T-helper 1 cell treated with Interleukin-12 subunit alpha and Interleukin-12 subunit beta and Interleukin-4 antibody, amounts not matched to agents 30 μg/mL and 1 μg/mL, for 36 hours (primary cell): ENCODE data around the gene CRACR2A.
A peak's percentile ranks its signal among the peaks of the same experiment; 100 is the strongest.

Experiments used
- H3K27ac Mint-ChIP-seq: one replicate; pipeline ENCODE4 v1.8.0; 2021; ENCODE audit warnings: mild to moderate bottlenecking, mixed read lengths
- H3K27me3 Mint-ChIP-seq: one replicate; pipeline ENCODE4 v1.8.0; 2021; ENCODE audit warnings: low read depth, mixed read lengths
- H3K36me3 Mint-ChIP-seq: one replicate; pipeline ENCODE4 v1.8.0; 2021; ENCODE audit warnings: low read depth, mixed read lengths
- H3K4me1 Mint-ChIP-seq: one replicate; pipeline ENCODE4 v1.8.0; 2021; ENCODE audit warnings: low read depth, mixed read lengths
- H3K4me3 Mint-ChIP-seq: one replicate; pipeline ENCODE4 v1.8.0; 2021; ENCODE audit warnings: mild to moderate bottlenecking, moderate library complexity, mixed read lengths
- H3K9me3 Mint-ChIP-seq: one replicate; pipeline ENCODE4 v1.8.0; 2021; ENCODE audit warnings: mixed read lengths

Gene CRACR2A

GRCh38 chr12:3744229-3744901, 8.5 kb downstream of the CRACR2A start:
- Mint-ChIP-seq H3K27ac (peak overlapping the region; percentile 82), H3K4me3 (no peak overlapping the region), H3K9me3 (no peaks in the 10 kb centered on the region), H3K36me3 (peaks cover 50% of the 10 kb centered on the region), H3K4me1 (peaks cover 54% of the 10 kb centered on the region), H3K27me3 (no peaks in the 10 kb centered on the region)

- Mint-ChIP-seq H3K27ac (peak overlapping the region; percentile 82), H3K36me3 (peaks cover 47% of the 10 kb centered on the region)
Measured at GRCh38 chr12:3743803-3744202, 9.1 kb downstream of the CRACR2A start.

DNA sequence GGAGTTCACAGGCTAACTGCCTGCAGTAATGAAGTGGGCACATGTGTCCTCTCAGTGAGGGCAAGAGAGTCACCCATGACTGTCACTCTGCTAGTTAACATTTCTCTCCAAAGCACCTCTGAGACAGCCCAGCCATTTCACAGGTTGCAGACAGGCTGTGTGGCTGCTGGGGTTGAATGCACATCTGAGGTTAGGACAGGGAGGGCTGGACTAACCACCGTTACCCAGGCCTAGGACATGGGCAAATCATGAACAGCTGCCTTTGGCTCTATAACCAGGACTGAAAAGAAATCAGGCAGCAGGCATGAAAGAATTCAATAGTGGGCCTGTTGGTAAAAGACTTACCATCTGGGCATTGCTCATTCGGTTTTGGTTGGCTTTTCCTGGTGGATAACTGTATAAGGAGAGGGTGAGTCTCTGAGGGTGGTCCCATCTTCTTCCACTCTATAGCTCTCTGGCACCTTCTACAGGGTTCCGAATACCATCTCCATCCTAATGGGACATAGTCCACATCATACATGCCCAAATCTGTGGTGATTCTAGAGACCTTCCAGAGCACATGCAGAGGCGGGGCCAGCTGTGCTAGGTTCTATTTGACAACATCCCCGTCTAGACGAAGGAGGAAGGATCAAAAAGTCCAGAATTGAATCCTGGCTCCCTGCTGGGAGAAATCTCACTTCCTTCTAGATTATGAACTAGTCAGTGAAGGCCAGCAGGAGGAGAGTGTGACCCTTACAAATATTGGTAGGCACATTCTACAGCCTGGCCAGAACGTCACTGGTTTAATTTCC, 10.8 kb downstream of the CRACR2A start:
- Mint-ChIP-seq H3K4me3 (no peak overlapping the region), H3K27me3 (no peaks in the 10 kb centered on the region), H3K4me1 (peaks cover 41% of the 10 kb centered on the region), H3K36me3 (peaks cover 48% of the 10 kb centered on the region), H3K9me3 (no peaks in the 10 kb centered on the region), H3K27ac (peak overlapping the region; percentile 5)

More at GRCh38 chr12:3743803-3744202, 9.1 kb downstream of the CRACR2A start:
- Mint-ChIP-seq H3K9me3 (no peaks in the 10 kb centered on the region), H3K27me3 (no peaks in the 10 kb centered on the region), H3K4me1 (peaks cover 48% of the 10 kb centered on the region), H3K4me3 (peak overlapping the region; percentile 41)

DNA sequence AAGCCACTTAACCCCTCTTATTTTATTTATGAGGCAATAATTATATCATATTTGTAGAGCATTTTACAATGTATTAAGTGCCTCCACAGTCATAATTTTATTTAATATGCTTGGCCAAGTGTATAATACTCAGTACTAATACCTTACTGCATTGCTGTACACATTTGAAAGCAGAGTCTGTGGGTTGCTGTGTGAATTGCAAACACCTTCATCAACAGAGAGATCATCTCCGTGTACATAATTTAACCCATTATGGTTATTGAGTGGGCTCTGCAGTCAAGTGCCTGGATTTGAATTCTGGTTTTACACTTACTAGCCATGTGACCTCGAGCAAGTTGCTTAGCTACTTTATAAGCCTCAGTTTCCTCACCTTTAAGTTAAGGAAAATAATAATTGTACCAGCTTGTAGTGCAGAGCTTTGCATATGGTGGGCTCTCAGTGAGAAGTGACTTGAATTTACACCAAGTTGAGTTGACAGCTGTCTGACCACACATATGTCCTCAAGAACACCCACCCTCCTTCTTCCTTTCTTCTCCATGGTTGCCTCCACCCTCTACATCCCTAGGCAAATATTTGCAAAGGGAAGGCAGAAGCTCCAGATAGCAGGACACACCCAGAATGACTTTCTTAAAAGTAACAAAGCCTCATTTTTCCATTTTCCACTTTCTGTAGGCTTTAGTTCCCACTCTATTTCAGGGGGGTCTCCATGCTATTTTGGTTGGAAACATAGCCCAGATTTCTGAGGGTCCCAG, 12.3 kb downstream of the CRACR2A start:
- Mint-ChIP-seq H3K27me3 (no peaks in the 10 kb centered on the region), H3K4me3 (no peak overlapping the region), H3K9me3 (no peaks in the 10 kb centered on the region), H3K4me1 (peaks cover 38% of the 10 kb centered on the region), H3K27ac (no peak overlapping the region), H3K36me3 (peaks cover 36% of the 10 kb centered on the region)

DNA sequence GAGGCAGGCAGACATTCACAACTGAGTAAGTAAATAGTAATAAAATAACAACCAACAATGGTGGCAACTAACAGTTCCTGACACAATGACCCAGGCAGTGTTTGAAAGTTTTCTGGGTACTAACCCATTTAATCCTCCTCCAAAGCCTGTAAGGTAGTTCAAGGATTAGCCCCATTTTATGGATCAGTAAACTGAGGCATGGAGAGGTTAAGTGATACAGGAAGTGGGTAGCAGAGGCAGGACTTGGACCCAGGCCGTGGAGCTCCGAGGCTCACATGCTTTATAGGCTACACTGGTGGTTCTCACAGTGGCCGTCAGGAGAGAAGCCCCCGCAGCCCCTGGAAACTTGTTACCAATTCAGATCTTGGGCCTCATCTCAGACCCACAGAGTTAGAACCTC, 17.5 kb downstream of the CRACR2A start:
- H3K9me3 Mint-ChIP-seq: no peaks in the 10 kb centered on the region
- no peaks in the 10 kb centered on the region for H3K27me3 Mint-ChIP-seq
- H3K36me3 Mint-ChIP-seq: peaks cover 32% of the 10 kb centered on the region
- H3K4me3 Mint-ChIP-seq: no peak overlapping the region
- peaks cover 9% of the 10 kb centered on the region for H3K4me1 Mint-ChIP-seq
- H3K27ac Mint-ChIP-seq: no peak overlapping the region

DNA sequence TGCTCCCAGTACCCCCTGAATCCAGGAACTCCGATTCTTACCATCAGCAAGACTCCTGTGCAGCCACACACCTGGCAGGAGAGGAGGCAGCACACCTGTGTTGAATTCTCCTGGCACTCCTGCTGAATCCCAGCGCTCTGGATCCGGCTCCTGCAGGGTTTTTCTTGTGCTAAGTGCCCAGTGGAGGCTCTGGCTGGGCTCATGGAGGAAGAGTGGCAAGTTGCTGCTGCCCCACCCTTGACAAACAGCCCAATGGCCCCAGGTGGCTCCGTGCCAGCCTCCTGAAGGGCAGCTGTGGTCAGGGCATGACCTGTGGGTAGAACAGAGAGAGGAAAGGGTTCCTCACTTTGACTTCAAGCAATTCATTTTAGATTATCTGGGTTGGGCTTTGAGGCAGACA, 20.0 kb downstream of the CRACR2A start:
- Mint-ChIP-seq H3K4me1 (peaks cover 32% of the 10 kb centered on the region), H3K27ac (no peak overlapping the region), H3K9me3 (no peaks in the 10 kb centered on the region), H3K27me3 (no peaks in the 10 kb centered on the region), H3K36me3 (peaks cover 42% of the 10 kb centered on the region), H3K4me3 (no peak overlapping the region)

DNA sequence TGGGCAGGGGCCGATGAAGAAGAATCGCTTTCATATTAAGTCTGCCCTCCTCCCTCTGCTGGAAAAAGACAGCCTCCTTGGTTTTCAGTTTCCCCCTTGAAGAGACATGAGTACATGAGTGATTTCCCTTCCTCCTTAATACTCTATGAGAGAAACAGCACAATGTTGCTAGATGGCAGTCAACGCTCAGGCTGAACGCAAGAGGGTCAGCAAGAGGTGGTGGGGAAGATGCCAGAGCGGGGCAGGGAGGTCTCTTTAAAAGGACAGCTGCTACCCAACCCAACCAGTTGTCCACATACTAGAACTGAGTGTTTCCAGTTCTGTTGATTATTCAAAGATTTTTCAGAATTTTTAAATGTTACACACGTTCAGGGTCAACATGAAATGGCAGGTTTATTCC, 22.8 kb downstream of the CRACR2A start:
- Mint-ChIP-seq H3K9me3 (peaks cover 9% of the 10 kb centered on the region), H3K4me3 (peak overlapping the region; percentile 22), H3K27me3 (no peaks in the 10 kb centered on the region), H3K4me1 (peaks cover 45% of the 10 kb centered on the region), H3K27ac (peak overlapping the region; percentile 70), H3K36me3 (peaks cover 56% of the 10 kb centered on the region)

DNA sequence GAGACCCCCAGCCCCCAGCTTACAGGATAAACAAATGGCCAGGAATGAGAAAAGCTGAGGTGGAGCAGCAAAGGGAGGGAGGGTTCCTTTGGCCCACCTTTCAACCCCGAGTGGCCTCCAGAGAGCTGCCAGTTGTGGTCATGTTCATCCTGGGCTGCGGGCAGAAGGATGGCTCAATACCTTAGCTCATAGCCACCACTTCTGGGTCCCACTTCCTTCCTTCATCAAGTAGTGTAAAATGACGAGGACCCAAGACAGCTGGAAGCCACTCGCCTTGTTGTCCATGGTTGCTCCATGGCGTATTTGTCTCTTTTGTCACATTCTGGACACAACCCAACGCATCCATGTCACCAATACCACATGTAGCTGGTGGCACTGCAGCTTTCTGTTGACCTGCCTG, 24.2 kb downstream of the CRACR2A start:
- Mint-ChIP-seq H3K36me3 (peaks cover 65% of the 10 kb centered on the region), H3K9me3 (peaks cover 20% of the 10 kb centered on the region), H3K27ac (peak overlapping the region; percentile 96), H3K4me1 (peaks cover 45% of the 10 kb centered on the region), H3K27me3 (no peaks in the 10 kb centered on the region), H3K4me3 (peak overlapping the region; percentile 81)

DNA sequence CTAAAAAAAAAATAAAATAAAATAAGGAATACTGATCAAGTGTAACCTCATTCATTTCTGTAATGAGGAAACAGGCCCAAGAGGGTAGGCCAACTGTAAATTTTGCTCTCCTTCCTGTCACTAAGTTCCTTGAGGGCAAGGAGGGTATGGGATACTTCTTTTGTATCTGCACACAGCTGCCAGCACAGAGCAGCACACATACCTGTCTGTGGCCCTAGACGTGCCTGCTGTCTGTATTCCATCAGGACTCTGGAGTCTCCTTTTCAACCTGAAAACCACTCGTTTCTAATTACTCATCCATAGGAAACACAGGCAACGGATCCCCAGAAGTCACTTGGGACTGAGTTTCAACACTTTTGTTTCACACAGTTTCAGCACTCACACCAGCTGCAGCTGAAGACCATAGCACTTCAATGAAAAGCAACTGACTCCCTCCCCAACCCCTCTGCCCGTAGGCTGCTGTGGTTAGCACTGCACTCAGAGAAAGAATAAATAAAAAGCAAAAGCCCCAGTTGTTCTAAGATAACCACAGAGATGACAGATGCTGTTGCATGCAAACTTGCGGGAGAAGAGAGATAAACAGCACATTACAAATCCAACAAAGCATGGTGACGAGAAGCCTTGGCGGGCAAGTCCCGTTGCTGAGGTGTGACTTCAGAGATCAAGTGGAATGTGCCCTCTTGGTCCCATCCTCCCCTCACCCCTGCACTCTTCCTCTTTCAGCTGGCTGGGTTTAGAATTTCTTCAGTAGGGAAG, 24.9 kb downstream of the CRACR2A start:
- Mint-ChIP-seq H3K4me3 (peak overlapping the region; percentile 81), H3K27ac (peak overlapping the region; percentile 96), H3K9me3 (peaks cover 24% of the 10 kb centered on the region), H3K4me1 (peaks cover 45% of the 10 kb centered on the region), H3K27me3 (no peaks in the 10 kb centered on the region), H3K36me3 (peaks cover 71% of the 10 kb centered on the region)

- H3K9me3 Mint-ChIP-seq: peaks cover 31% of the 10 kb centered on the region
- peak overlapping the region; percentile 26 for H3K4me3 Mint-ChIP-seq
- H3K27me3 Mint-ChIP-seq: no peaks in the 10 kb centered on the region
- peak overlapping the region; percentile 96 for H3K27ac Mint-ChIP-seq
- H3K4me1 Mint-ChIP-seq: peaks cover 45% of the 10 kb centered on the region
- H3K36me3 Mint-ChIP-seq: peaks cover 73% of the 10 kb centered on the region
Measured at GRCh38 chr12:3727354-3727753, 25.6 kb downstream of the CRACR2A start.

DNA sequence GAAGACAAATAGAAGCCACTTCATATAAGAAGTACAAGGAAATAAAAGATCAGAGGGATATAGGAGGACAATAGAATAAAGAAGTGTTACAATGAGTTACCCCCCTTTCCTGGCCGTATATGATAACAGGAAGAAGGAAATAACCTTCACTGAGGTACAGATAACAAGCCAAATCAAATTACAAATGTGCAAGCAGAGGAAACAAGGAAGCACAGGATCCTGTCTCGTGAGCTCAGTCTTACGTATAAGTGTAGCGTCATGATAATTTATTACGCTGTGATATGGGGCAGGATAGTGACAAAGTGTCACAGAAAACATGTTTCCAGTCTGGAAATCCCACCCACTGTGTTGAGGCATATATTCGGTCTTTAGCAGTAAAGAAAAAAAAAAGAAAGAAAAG, 26.5 kb downstream of the CRACR2A start:
- Mint-ChIP-seq H3K27ac (peak overlapping the region; percentile 86), H3K36me3 (peaks cover 72% of the 10 kb centered on the region), H3K4me1 (peaks cover 43% of the 10 kb centered on the region), H3K9me3 (peaks cover 40% of the 10 kb centered on the region), H3K4me3 (peak overlapping the region; percentile 72), H3K27me3 (no peaks in the 10 kb centered on the region)

- Mint-ChIP-seq H3K27me3 (no peaks in the 10 kb centered on the region), H3K36me3 (peaks cover 75% of the 10 kb centered on the region), H3K9me3 (peaks cover 49% of the 10 kb centered on the region), H3K4me3 (no peak overlapping the region), H3K4me1 (peaks cover 39% of the 10 kb centered on the region), H3K27ac (no peak overlapping the region)
Measured at GRCh38 chr12:3725388-3726115, 27.4 kb downstream of the CRACR2A start.

- H3K4me3 Mint-ChIP-seq: no peak overlapping the region
- H3K4me1 Mint-ChIP-seq: peaks cover 25% of the 10 kb centered on the region
- H3K27ac Mint-ChIP-seq: no peak overlapping the region
- peaks cover 75% of the 10 kb centered on the region for H3K36me3 Mint-ChIP-seq
- H3K9me3 Mint-ChIP-seq: peaks cover 57% of the 10 kb centered on the region
- H3K27me3 Mint-ChIP-seq: no peaks in the 10 kb centered on the region
Measured at GRCh38 chr12:3723916-3724805, 28.7 kb downstream of the CRACR2A start.
